ENCODE results near the gene PDGFC. TPM values are rescaled to one million over a fixed set of nuclear protein-coding genes. Genes with fewer than 3 reads are reported as not detected.

The PDGFC gene
- total and polyA plus RNA-seq, 2 of the 8 experiments (the other 6 are each of a cell fraction or from before 2014, with no cell fraction given) = 0.65 to 2.7 TPM

- no peak overlapping the region for H3K4ac ChIP-seq (replicated peaks; ENCODE audit: insufficient read length, low read depth, low read length)
- no peak overlapping the region for H3K9ac ChIP-seq (replicated peaks in 1 of 4; ENCODE audit: extremely low read depth in 1 of 4, low read depth in 3 of 4, low read length in 3 of 4)
- H3K4me2 ChIP-seq (ENCODE audit: insufficient read depth in 1 of 2, low read depth in 2 of 2, low read length in 2 of 2) = no peak overlapping the region
- no peak overlapping the region for H3K27ac ChIP-seq (ENCODE audit: low read depth, low read length)
- no peak overlapping the region for H2AFZ ChIP-seq (ENCODE audit: low read length)
- no peak overlapping the region for H3K18ac ChIP-seq (ENCODE audit: extremely low read depth, low read length)
- H3K36me3 ChIP-seq (ENCODE audit: control insufficient read depth in 2 of 4, insufficient read depth in 4 of 4, low read length in 3 of 4) = no peaks in the 10 kb centered on the region
- DNase-seq (ENCODE audit: low read depth in 1 of 2, low spot score in 2 of 2) (no peak), FAIRE-seq (no peak)
- H3K14ac ChIP-seq (ENCODE audit: insufficient read length) = no peak overlapping the region
- no peak overlapping the region for H2BK120ac ChIP-seq (replicated peaks; ENCODE audit: low read depth, low read length)
- no peaks in the 10 kb centered on the region for H3K79me2 ChIP-seq (ENCODE audit: control insufficient read depth in 1 of 2, insufficient read depth in 2 of 2, low read length in 2 of 2)
- no peak overlapping the region for H2BK15ac ChIP-seq (ENCODE audit: low read length)
- no peak overlapping the region for H4K8ac ChIP-seq (ENCODE audit: extremely low read depth, insufficient read depth, low read length)
- H3K4me3 ChIP-seq (ENCODE audit: extremely low read depth in 1 of 4, insufficient read depth in 2 of 4, low read depth in 3 of 4, low read length in 4 of 4) = no peak overlapping the region
- peaks cover 0 to 1% (median 0%) of the 10 kb centered on the region in 4 experiments; a peak in 1 of 7 replicates for H3K27me3 ChIP-seq (replicated peaks in 1 of 4; ENCODE audit: control insufficient read depth in 3 of 4, extremely low read depth in 1 of 4, insufficient read depth in 3 of 4, low read length in 3 of 4)
- no peak overlapping the region for H2BK20ac ChIP-seq (ENCODE audit: low read length)
- no peak overlapping the region for H4K91ac ChIP-seq (replicated peaks; ENCODE audit: insufficient read length, low read length)
- H2BK5ac ChIP-seq (ENCODE audit: low read depth, low read length) = no peak overlapping the region
- H3K4me1 ChIP-seq (replicated peaks in 1 of 4; ENCODE audit: control insufficient read depth in 3 of 4, insufficient read depth in 4 of 4, low read length in 3 of 4) = peaks cover 0 to 6% (median 0%) of the 10 kb centered on the region in 4 experiments; a peak in 1 of 7 replicates
- WGBS, 2 experiments (ENCODE audit: extremely low coverage in 1 of 2, insufficient coverage in 1 of 2, insufficient read length in 1 of 2, insufficient replicate concordance in 2 of 2, low coverage in 1 of 2, low lambda C conversion rate in 2 of 2, missing lambda C conversion rate in 1 of 2) = 86% methylated on average over 3 of the region's 3 CpGs; no CpG with 5 or more reads in 1 of the 2 experiments
- H3K9me3 ChIP-seq (ENCODE audit: insufficient read depth in 2 of 2, low read depth in 1 of 2, low read length in 1 of 2) = no peaks in the 10 kb centered on the region
- no peaks in the 10 kb centered on the region for H4K20me1 ChIP-seq (replicated peaks in 1 of 2; ENCODE audit: control insufficient read depth in 1 of 2, insufficient read depth in 2 of 2, low read length in 2 of 2)
- H3K23me2 ChIP-seq (ENCODE audit: low read depth, low read length) = no peaks in the 10 kb centered on the region
- 0 out of 2 replicates have a peak, but pooled peaks cover 1% of the 10 kb centered on the region for H3K79me1 ChIP-seq (ENCODE audit: low read depth, low read length)
- CTCF ChIA-PET (ENCODE audit: partially characterized antibody) = interaction anchor here (1.1 kb wide), 1 partner anchor 96 kb away, joined by 3 read pairs; no protein-coding TSS in a partner anchor
- H2AK5ac ChIP-seq (ENCODE audit: low read depth, low read length) = no peak overlapping the region
- H3K56ac ChIP-seq (replicated peaks; ENCODE audit: insufficient read length, low read depth, low read length) = no peak overlapping the region
- TF ChIP-seq POLR2AphosphoS5 (IDR thresholded peaks at IDR 0.05; ENCODE audit: low read depth, low read length) = no peak
- POLR2A ChIA-PET (ENCODE audit: partially characterized antibody) = no interaction called here
- H2BK12ac ChIP-seq (ENCODE audit: low read depth, low read length) = no peak overlapping the region
- no peak overlapping the region for H4K5ac ChIP-seq (ENCODE audit: insufficient read length, low read depth, low read length)
- H3K23ac ChIP-seq (ENCODE audit: insufficient read length) = no peak overlapping the region
Measured at GRCh38 chr4:156962528-156962974, 9.0 kb downstream of the PDGFC start.
